ENCODE results near the gene WFDC6. TPM values are rescaled to one million over a fixed set of nuclear protein-coding genes. Genes with fewer than 3 reads are reported as not detected.

The WFDC6 gene
- polyA plus RNA-seq, 1 donor from 2014 or later: not detected

DNA sequence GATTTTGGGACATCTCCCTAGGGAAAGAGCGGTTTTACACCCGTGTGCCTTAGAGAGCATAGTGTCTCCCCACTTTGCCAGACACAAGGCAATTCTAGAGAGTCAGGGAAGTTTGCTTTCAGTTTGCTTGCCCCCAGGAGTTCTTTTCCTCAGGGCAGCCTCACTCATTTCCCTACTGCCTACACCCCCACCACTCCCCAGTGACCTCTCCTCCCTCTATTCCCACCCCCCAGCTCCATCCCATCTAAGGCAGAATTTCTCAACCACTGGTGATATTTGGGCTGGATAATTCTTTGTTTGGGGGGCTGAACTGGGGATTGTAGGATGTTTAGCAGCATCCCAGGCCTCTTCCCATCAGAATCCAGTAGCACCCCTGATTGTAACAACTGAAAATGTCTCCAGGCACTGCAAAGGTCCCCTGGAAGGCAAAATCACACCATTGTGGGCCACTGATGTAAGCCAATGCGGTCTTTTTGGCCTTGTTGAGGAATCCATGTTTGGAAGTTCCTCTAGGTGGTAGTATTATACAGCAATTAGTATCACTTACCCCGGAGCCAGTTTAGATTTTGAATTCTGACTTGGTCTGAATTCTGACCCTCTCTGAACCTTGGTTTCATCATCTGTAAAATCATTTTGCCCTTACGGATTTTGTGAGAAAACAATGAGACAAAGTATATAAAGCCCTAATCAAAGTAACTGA lies 6.6 kb upstream of the WFDC6 start:
- no peaks in the 10 kb centered on the region for H3K36me3 ChIP-seq (ENCODE audit: insufficient read depth, low read length)
- H3K4me2 ChIP-seq (ENCODE audit: low read length): no peak overlapping the region
- no peaks in the 10 kb centered on the region for H3K27me3 ChIP-seq (ENCODE audit: insufficient read depth, low read depth, low read length)
- no peaks in the 10 kb centered on the region for H3K9me2 ChIP-seq (ENCODE audit: insufficient read depth, low read length)
- no peak overlapping the region for H3K9ac ChIP-seq (ENCODE audit: low read length)
- no peaks in the 10 kb centered on the region for H3F3A ChIP-seq (ENCODE audit: insufficient read depth, low read length, poor library complexity, severe bottlenecking)
- no peaks in the 10 kb centered on the region for H3K79me2 ChIP-seq (replicated peaks; ENCODE audit: insufficient read depth, low read length)
- H3K9me3 ChIP-seq (ENCODE audit: low read length): no peaks in the 10 kb centered on the region
- no peak overlapping the region for H2AFZ ChIP-seq (ENCODE audit: low read depth, low read length)
- H3K4me3 ChIP-seq (ENCODE audit: low read length): no peak overlapping the region
- no peak overlapping the region for H3K27ac ChIP-seq (ENCODE audit: low read length)
- no peak for TF ChIP-seq TAF1 (IDR thresholded peaks at IDR 0.05; ENCODE audit: low read depth)
- TF ChIP-seq, protein P1, sequence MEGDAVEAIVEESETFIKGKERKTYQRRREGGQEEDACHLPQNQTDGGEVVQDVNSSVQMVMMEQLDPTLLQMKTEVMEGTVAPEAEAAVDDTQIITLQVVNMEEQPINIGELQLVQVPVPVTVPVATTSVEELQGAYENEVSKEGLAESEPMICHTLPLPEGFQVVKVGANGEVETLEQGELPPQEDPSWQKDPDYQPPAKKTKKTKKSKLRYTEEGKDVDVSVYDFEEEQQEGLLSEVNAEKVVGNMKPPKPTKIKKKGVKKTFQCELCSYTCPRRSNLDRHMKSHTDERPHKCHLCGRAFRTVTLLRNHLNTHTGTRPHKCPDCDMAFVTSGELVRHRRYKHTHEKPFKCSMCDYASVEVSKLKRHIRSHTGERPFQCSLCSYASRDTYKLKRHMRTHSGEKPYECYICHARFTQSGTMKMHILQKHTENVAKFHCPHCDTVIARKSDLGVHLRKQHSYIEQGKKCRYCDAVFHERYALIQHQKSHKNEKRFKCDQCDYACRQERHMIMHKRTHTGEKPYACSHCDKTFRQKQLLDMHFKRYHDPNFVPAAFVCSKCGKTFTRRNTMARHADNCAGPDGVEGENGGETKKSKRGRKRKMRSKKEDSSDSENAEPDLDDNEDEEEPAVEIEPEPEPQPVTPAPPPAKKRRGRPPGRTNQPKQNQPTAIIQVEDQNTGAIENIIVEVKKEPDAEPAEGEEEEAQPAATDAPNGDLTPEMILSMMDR (IDR thresholded peaks at IDR 0.05; ENCODE audit: poor library complexity, severe bottlenecking): peak; percentile 55
- TF ChIP-seq SMC3 (conservative IDR thresholded peaks at IDR 0.05; ENCODE audit: poor library complexity): peak; percentile 44
- TF ChIP-seq MXI1 (conservative IDR thresholded peaks at IDR 0.05; ENCODE audit: poor library complexity, severe bottlenecking): no peak
- no peak for TF ChIP-seq EZH2 (IDR thresholded peaks at IDR 0.05; ENCODE audit: borderline replicate concordance, insufficient read depth, low read length, poor library complexity, severe bottlenecking)
- TF ChIP-seq RAD21 (conservative IDR thresholded peaks at IDR 0.05): peak; percentile 56
- H4K20me1 ChIP-seq (ENCODE audit: insufficient read depth): no peaks in the 10 kb centered on the region

DNA sequence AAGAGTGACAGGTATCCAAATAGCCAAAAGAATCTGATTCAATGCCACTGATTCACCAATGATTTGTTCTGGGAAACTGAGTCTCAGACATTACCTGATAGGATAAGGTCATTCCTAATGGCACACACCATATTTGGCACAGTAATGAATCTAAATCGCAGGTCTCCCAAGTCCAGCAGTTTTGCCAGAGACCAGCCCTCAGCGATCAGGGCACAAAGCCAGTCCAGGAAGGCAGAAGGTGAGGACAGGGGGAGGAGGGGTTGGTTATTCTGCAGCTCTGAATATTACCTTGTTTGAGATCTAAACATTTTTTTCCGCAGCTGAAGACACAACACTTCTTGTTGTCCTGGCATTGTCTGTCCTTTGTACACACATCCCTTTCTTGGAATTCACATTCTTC lies 6.1 kb upstream of the WFDC6 start:
- no peaks in the 10 kb centered on the region for H3K27me3 ChIP-seq (ENCODE audit: insufficient read depth, low read depth, low read length)

More for the DNA sequence above, 6.1 kb upstream of the WFDC6 start:
- Histone ChIP-seq H4K20me1 (ENCODE audit: insufficient read depth) (no peaks in the 10 kb centered on the region), H3K27ac (ENCODE audit: low read length) (no peak overlapping the region), H3K36me3 (ENCODE audit: insufficient read depth, low read length) (no peaks in the 10 kb centered on the region), H3F3A (ENCODE audit: insufficient read depth, low read length, poor library complexity, severe bottlenecking) (no peaks in the 10 kb centered on the region), H3K4me2 (ENCODE audit: low read length) (no peak overlapping the region), H3K9me3 (ENCODE audit: low read length) (no peaks in the 10 kb centered on the region), H3K9me2 (ENCODE audit: insufficient read depth, low read length) (no peaks in the 10 kb centered on the region), H3K4me3 (ENCODE audit: low read length) (no peak overlapping the region), H3K79me2 (replicated peaks; ENCODE audit: insufficient read depth, low read length) (no peaks in the 10 kb centered on the region), H2AFZ (ENCODE audit: low read depth, low read length) (no peak overlapping the region), H3K9ac (ENCODE audit: low read length) (no peak overlapping the region)
- TF ChIP-seq, protein P2, sequence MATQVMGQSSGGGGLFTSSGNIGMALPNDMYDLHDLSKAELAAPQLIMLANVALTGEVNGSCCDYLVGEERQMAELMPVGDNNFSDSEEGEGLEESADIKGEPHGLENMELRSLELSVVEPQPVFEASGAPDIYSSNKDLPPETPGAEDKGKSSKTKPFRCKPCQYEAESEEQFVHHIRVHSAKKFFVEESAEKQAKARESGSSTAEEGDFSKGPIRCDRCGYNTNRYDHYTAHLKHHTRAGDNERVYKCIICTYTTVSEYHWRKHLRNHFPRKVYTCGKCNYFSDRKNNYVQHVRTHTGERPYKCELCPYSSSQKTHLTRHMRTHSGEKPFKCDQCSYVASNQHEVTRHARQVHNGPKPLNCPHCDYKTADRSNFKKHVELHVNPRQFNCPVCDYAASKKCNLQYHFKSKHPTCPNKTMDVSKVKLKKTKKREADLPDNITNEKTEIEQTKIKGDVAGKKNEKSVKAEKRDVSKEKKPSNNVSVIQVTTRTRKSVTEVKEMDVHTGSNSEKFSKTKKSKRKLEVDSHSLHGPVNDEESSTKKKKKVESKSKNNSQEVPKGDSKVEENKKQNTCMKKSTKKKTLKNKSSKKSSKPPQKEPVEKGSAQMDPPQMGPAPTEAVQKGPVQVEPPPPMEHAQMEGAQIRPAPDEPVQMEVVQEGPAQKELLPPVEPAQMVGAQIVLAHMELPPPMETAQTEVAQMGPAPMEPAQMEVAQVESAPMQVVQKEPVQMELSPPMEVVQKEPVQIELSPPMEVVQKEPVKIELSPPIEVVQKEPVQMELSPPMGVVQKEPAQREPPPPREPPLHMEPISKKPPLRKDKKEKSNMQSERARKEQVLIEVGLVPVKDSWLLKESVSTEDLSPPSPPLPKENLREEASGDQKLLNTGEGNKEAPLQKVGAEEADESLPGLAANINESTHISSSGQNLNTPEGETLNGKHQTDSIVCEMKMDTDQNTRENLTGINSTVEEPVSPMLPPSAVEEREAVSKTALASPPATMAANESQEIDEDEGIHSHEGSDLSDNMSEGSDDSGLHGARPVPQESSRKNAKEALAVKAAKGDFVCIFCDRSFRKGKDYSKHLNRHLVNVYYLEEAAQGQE (IDR thresholded peaks at IDR 0.05; ENCODE audit: borderline replicate concordance): no peak
- TF ChIP-seq TAF1 (IDR thresholded peaks at IDR 0.05; ENCODE audit: low read depth): no peak
- TF ChIP-seq, protein P1 (IDR thresholded peaks at IDR 0.05; ENCODE audit: poor library complexity, severe bottlenecking): no peak
- TF ChIP-seq RAD21 (conservative IDR thresholded peaks at IDR 0.05): no peak
- TF ChIP-seq POLR2AphosphoS5 (IDR thresholded peaks at IDR 0.05): no peak
- no peak for TF ChIP-seq SMC3 (conservative IDR thresholded peaks at IDR 0.05; ENCODE audit: poor library complexity)
- TF ChIP-seq MXI1 (conservative IDR thresholded peaks at IDR 0.05; ENCODE audit: poor library complexity, severe bottlenecking): no peak
- TF ChIP-seq EZH2 (IDR thresholded peaks at IDR 0.05; ENCODE audit: borderline replicate concordance, insufficient read depth, low read length, poor library complexity, severe bottlenecking): no peak
- no peak for TF ChIP-seq EP300 (conservative IDR thresholded peaks at IDR 0.05; ENCODE audit: poor library complexity, severe bottlenecking)
